DND-41 (cell line): ENCODE results near the gene NFE2L1.

Experiments used
- ATAC-seq: fragments of 200-7000 bp; cut with Tn5 transposase; 3 replicates; pipeline ENCODE4 v1.9.1; 2021; ENCODE audit warnings: low read depth; ENCODE audit not compliant: insufficient read depth
- DNase-seq: peaks from one replicate; pipeline ENCODE4 v3.0.0-alpha.2; 2020
- H2AFZ ChIP-seq: 2 replicates; pipeline ENCODE4 v1.6.0; 2012; ENCODE audit warnings: low read depth, low read length
- H3K27ac ChIP-seq: 2 replicates; pipeline ENCODE4 v1.5.1; 2012; ENCODE audit warnings: low read length, inconsistent platforms
- H3K27me3 ChIP-seq: fragments of 200-600 bp; sonication (generic); 2 replicates; pipeline ENCODE4 v1.6.0; 2012; ENCODE audit warnings: low read length, mild to moderate bottlenecking, inconsistent platforms; ENCODE audit not compliant: insufficient read depth, poor library complexity
- H3K36me3 ChIP-seq: 2 replicates; pipeline ENCODE4 v1.5.1; 2012; ENCODE audit warnings: low read length, inconsistent platforms; ENCODE audit not compliant: insufficient read depth
- H3K4me1 ChIP-seq: 2 replicates; pipeline ENCODE4 v1.5.1; 2012; ENCODE audit warnings: mild to moderate bottlenecking, low read length; ENCODE audit not compliant: insufficient read depth
- H3K4me2 ChIP-seq: 2 replicates; pipeline ENCODE4 v1.6.0; 2012; ENCODE audit warnings: mild to moderate bottlenecking, moderate library complexity, low read length, inconsistent platforms; ENCODE audit not compliant: insufficient read depth
- H3K4me3 ChIP-seq, 2 experiments: fragments of 200-600 bp in 1 of 2; shearing (Covaris generic) in 1 of 2; 2 replicates each; pipeline ENCODE4 v1.5.1; 2012 to 2016; ENCODE audit warnings: inconsistent platforms in 2 of 2, low read length in 2 of 2, mild to moderate bottlenecking in 2 of 2, low read depth in 1 of 2, moderate library complexity in 1 of 2
- H3K79me2 ChIP-seq: 2 replicates; pipeline ENCODE4 v1.6.0; 2012; ENCODE audit warnings: low read length, inconsistent platforms; ENCODE audit not compliant: insufficient read depth
- H3K9ac ChIP-seq: 2 replicates; pipeline ENCODE4 v1.6.0; 2012; ENCODE audit warnings: low read depth, mild to moderate bottlenecking, inconsistent platforms, low read length, moderate library complexity
- H3K9me3 ChIP-seq: 2 replicates; pipeline ENCODE4 v1.5.1; 2012; ENCODE audit warnings: low read length, moderate library complexity, mild to moderate bottlenecking, inconsistent platforms; ENCODE audit not compliant: insufficient read depth, severe bottlenecking
- H4K20me1 ChIP-seq: 2 replicates; pipeline ENCODE4 v1.6.0; 2012; ENCODE audit warnings: low read length; ENCODE audit not compliant: insufficient read depth
- EZH2 ChIP-seq: IDR thresholded peaks from 3 replicates; pipeline ENCODE4 v1.6.1; 2012; ENCODE audit warnings: borderline replicate concordance, low read depth, mild to moderate bottlenecking, moderate library complexity, low read length, inconsistent platforms; ENCODE audit not compliant: severe bottlenecking
- TF ChIP-seq, protein P1 (sequence below): IDR thresholded peaks from 2 replicates; pipeline ENCODE4 v1.5.1; 2012; ENCODE audit warnings: borderline replicate concordance, low read length, moderate library complexity, mild to moderate bottlenecking; ENCODE audit not compliant: poor library complexity, severe bottlenecking; ENCODE audit errors: extremely low read depth

Gene NFE2L1

DNA sequence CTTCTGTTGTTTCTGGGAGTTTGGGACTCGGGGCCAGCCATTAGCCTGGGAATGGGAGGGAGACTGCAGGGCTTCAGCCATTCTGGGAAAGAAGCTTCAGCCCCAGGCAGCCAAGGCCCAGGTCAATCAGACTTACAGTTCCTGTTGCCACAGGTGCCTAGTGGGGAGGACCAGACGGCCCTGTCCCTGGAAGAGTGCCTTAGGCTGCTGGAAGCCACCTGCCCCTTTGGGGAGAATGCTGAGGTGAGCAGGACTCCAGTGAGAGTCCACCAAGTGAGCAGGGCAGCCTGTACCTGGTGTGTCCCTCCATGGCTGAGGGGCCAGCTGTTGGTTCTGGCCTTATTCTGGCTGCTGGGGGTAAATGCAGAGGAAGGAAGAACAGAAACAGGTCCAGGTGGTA lies 8.7 kb downstream of the NFE2L1 start:
- Histone ChIP-seq H4K20me1 (peaks cover 93% of the 10 kb centered on the region), H3K4me2 (no peak overlapping the region), H3K4me1 (peaks cover 36% of the 10 kb centered on the region), H2AFZ (no peak overlapping the region), H3K79me2 (peaks cover 74% of the 10 kb centered on the region), H3K9ac (no peak overlapping the region), H3K36me3 (peaks cover 97% of the 10 kb centered on the region), H3K27me3 (no peaks in the 10 kb centered on the region), H3K4me3 (no peak overlapping the region), H3K9me3 (no peaks in the 10 kb centered on the region), H3K27ac (peak overlapping the region; percentile 34; the same call in 1 of the 2 replicates)
- no peak for DNase-seq
- ATAC-seq: no peak
- TF ChIP-seq, protein P1, sequence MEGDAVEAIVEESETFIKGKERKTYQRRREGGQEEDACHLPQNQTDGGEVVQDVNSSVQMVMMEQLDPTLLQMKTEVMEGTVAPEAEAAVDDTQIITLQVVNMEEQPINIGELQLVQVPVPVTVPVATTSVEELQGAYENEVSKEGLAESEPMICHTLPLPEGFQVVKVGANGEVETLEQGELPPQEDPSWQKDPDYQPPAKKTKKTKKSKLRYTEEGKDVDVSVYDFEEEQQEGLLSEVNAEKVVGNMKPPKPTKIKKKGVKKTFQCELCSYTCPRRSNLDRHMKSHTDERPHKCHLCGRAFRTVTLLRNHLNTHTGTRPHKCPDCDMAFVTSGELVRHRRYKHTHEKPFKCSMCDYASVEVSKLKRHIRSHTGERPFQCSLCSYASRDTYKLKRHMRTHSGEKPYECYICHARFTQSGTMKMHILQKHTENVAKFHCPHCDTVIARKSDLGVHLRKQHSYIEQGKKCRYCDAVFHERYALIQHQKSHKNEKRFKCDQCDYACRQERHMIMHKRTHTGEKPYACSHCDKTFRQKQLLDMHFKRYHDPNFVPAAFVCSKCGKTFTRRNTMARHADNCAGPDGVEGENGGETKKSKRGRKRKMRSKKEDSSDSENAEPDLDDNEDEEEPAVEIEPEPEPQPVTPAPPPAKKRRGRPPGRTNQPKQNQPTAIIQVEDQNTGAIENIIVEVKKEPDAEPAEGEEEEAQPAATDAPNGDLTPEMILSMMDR: no peak
- no peak for TF ChIP-seq EZH2

DNA sequence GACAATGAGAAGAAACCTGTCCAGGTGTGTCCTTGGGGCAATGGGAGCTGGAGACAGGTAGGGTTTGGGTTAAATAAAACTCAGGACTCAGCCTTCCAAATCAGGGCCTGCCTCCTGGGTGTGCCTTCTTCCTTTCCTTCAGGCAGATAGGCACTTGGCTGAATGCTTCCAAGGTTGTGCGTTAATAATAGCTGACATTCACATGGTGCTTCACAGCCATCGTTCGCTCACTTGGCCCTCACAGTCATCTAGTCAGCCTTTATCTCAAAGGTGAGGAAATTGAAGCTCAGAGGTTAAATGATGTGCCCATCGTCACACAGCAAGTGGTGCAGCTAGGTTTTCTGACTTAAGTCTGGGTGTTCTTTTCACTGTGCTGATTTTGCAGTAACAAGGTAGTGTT lies 9.5 kb downstream of the NFE2L1 start:
- Histone ChIP-seq H3K27me3 (no peaks in the 10 kb centered on the region), H3K9me3 (no peaks in the 10 kb centered on the region), H4K20me1 (peaks cover 93% of the 10 kb centered on the region), H3K4me3 (no peak overlapping the region), H3K27ac (no peak overlapping the region), H3K79me2 (peaks cover 67% of the 10 kb centered on the region), H2AFZ (no peak overlapping the region), H3K4me2 (no peak overlapping the region), H3K4me1 (peaks cover 28% of the 10 kb centered on the region), H3K9ac (no peak overlapping the region), H3K36me3 (peaks cover 97% of the 10 kb centered on the region)
- no peak for DNase-seq
- no peak for TF ChIP-seq EZH2
- TF ChIP-seq, protein P1: no peak
- no peak for ATAC-seq

DNA sequence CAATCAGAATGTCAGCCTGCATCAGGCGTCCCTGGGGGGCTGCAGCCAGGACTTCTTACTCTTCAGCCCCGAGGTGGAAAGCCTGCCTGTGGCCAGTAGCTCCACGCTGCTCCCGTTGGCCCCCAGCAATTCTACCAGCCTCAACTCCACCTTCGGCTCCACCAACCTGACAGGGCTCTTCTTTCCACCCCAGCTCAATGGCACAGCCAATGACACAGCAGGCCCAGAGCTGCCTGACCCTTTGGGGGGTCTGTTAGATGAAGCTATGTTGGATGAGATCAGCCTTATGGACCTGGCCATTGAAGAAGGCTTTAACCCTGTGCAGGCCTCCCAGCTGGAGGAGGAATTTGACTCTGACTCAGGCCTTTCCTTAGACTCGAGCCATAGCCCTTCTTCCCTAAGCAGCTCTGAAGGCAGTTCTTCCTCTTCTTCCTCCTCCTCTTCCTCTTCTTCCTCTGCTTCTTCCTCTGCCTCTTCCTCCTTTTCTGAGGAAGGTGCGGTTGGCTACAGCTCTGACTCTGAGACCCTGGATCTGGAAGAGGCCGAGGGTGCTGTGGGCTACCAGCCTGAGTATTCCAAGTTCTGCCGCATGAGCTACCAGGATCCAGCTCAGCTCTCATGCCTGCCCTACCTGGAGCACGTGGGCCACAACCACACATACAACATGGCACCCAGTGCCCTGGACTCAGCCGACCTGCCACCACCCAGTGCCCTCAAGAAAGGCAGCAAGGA lies 10.4 kb downstream of the NFE2L1 start:
- H3K36me3 ChIP-seq: peaks cover 96% of the 10 kb centered on the region
- no peak overlapping the region for H3K4me3 ChIP-seq
- TF ChIP-seq, protein P1: no peak
- TF ChIP-seq EZH2: no peak
- H4K20me1 ChIP-seq: peaks cover 84% of the 10 kb centered on the region
- DNase-seq (no peak), ATAC-seq (no peak)
- no peak overlapping the region for H3K4me2 ChIP-seq
- no peaks in the 10 kb centered on the region for H3K27me3 ChIP-seq
- no peaks in the 10 kb centered on the region for H3K9me3 ChIP-seq
- H3K9ac ChIP-seq: no peak overlapping the region
- H3K4me1 ChIP-seq: peaks cover 19% of the 10 kb centered on the region
- peaks cover 58% of the 10 kb centered on the region for H3K79me2 ChIP-seq
- no peak overlapping the region for H2AFZ ChIP-seq
- H3K27ac ChIP-seq: no peak overlapping the region
